NT2/D1 (cell line): ENCODE measurements around the gene CD58.

ENCODE experiments used
- SUZ12 ChIP-seq: IDR thresholded peaks from 2 replicates; pipeline ENCODE4 v1.6.1; 2011; ENCODE audit not compliant: insufficient read length, insufficient read depth; ENCODE audit errors: extremely low read depth
- ZNF274 ChIP-seq: IDR thresholded peaks from 2 replicates; pipeline ENCODE4 v1.6.1; 2011; ENCODE audit warnings: mild to moderate bottlenecking, low read depth, low read length

- TF ChIP-seq SUZ12 (no peak), ZNF274 (no peak)
These were observed 2.1 kb upstream of the CD58 start for GRCh38 chr1:116572771-116573430.
